Ascending aorta (tissue), 2 donors: ENCODE measurements around the gene ACIN1. TPM values are rescaled to one million over a fixed set of nuclear protein-coding genes. Genes with fewer than 3 reads are reported as not detected.

Experiments used
- DNase-seq, 2 donors: peaks; one replicate each; pipeline ENCODE4 v3.0.0-alpha.2; 2019; ENCODE audit warnings: low spot score in 2 of 2
- H3K27ac ChIP-seq, 2 donors: fragments of 200-600 bp; sonication (generic); one replicate each; pipeline ENCODE4 v1.5.1; 2016 to 2017; ENCODE audit warnings: mild to moderate bottlenecking in 1 of 2
- H3K27me3 ChIP-seq: fragments of 200-600 bp; sonication (generic); one replicate; pipeline ENCODE4 v1.5.1; 2017
- H3K36me3 ChIP-seq, 2 donors: fragments of 200-600 bp; sonication (generic); one replicate each; pipeline ENCODE4 v1.5.1; 2016
- H3K4me1 ChIP-seq, 2 donors: fragments of 200-600 bp; sonication (generic); one replicate each; pipeline ENCODE4 v1.5.1; 2016 to 2017; ENCODE audit warnings: mild to moderate bottlenecking in 1 of 2
- H3K4me3 ChIP-seq, 2 donors: fragments of 200-600 bp; sonication (generic); one replicate each; pipeline ENCODE4 v1.5.1; 2016 to 2017; ENCODE audit warnings: mild to moderate bottlenecking in 1 of 2
- H3K9me3 ChIP-seq, 2 donors: fragments of 200-600 bp; sonication (generic); one replicate each; pipeline ENCODE4 v1.5.1; 2016
- intact Hi-C: fragments of 100-400 bp; cut with DNase I; formaldehyde crosslinking; loops from one replicate; pipeline ENCODE4 v1.15.1; 2023
- total RNA-seq: library from RNA; depleted of rRNA; stranded (reverse); fragments of >200 nt; gene quantifications from one replicate; pipeline ENCODE4 v1.1.0, GENCODE V29; 2016
- TF ChIP-seq, protein P1 (sequence below), 3 experiments: fragments of 200-600 bp in 2 of 3; fragments of 450-650 bp in 1 of 3; sonication (generic) in 2 of 3; IDR thresholded peaks; one replicate each; pipeline ENCODE4 v1.5.1; 2016 to 2019; ENCODE audit warnings: antibody characterized with exemption in 3 of 3, mild to moderate bottlenecking in 1 of 3, moderate library complexity in 1 of 3

The ACIN1 gene
- total RNA-seq, 1 donor from 2014 or later, result 58.9 TPM

DNA sequence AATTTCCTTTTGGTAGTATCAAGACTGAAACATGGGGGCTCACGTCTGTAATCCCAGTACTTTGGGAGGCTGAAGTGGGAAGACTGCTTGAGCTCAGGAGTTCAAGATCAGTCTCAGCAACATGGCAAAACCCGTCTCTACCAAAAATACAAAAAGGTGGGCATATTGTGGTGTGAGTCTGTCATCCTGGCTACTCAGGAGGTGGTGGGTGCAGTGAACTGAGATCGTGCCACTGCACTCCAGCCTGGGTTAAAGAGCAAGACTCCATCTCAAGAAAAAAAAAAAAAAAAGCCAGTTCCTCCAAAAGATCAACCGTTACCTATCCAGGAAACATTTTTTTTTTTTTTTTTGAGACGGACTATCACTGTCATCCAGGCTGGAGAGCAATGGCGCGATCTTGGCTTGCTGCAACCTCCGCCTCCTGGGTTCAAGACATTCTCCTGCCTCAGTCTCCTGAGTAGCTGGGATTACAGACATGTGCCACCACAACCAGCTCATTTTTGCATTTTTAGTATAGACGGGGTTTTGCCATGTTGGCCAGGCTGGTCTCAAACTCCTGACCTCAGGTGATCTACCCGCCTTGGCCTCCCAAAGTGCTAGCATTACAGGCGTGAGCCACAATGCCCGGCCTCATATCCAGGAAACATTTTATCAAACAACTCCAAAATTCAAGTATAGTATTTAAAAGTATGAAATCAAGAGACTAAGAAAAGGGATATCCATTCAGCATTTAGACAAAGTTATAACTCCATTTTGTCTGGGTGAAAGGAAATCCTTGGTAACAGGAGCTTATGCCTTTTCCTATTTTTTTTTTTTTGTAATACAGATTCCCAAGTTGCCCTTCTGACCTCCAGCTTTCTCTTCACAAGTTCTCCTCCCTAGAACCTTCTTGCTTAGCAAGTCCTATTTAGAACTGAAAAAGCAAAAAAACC is 3.4 kb downstream of the ACIN1 start:
- no peak for DNase-seq
- H3K36me3 ChIP-seq, result peaks cover 37 to 53% of the 10 kb centered on the region in 2 donors

DNA sequence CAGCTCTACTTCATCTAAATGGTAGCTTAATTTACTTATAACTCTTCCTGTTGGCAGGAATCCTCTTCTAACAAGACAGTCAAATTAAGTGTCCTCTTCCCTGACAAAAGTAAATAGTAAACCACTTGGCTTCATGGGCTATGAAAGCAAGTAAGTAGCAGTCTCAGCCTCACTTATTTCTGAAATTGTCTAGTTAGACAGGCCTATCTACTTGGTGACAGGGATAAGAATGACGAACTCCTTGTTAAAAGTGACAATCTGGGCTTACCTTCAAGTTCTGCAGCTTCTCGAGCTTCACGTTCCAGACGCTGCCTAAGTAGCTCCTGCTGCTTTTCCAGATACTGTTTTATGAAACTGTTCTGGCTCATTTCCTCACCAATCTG is 4.7 kb downstream of the ACIN1 start:
- no peak overlapping the region for H3K27ac ChIP-seq
- H3K9me3 ChIP-seq, result no peaks in the 10 kb centered on the region
- peaks cover 0 to 12% of the 10 kb centered on the region in 2 donors for H3K4me1 ChIP-seq
- TF ChIP-seq, protein P1, sequence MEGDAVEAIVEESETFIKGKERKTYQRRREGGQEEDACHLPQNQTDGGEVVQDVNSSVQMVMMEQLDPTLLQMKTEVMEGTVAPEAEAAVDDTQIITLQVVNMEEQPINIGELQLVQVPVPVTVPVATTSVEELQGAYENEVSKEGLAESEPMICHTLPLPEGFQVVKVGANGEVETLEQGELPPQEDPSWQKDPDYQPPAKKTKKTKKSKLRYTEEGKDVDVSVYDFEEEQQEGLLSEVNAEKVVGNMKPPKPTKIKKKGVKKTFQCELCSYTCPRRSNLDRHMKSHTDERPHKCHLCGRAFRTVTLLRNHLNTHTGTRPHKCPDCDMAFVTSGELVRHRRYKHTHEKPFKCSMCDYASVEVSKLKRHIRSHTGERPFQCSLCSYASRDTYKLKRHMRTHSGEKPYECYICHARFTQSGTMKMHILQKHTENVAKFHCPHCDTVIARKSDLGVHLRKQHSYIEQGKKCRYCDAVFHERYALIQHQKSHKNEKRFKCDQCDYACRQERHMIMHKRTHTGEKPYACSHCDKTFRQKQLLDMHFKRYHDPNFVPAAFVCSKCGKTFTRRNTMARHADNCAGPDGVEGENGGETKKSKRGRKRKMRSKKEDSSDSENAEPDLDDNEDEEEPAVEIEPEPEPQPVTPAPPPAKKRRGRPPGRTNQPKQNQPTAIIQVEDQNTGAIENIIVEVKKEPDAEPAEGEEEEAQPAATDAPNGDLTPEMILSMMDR (IDR thresholded peaks at IDR 0.05), result no peak
- no peak overlapping the region for H3K4me3 ChIP-seq
- peaks cover 49 to 66% of the 10 kb centered on the region in 2 donors for H3K36me3 ChIP-seq
- no peak for DNase-seq
- intact Hi-C loops, result no loop called here
- no peaks in the 10 kb centered on the region for H3K27me3 ChIP-seq

More for the DNA sequence above, 3.4 kb downstream of the ACIN1 start:
- H3K9me3 ChIP-seq, result no peaks in the 10 kb centered on the region
- peaks cover 0 to 14% of the 10 kb centered on the region in 2 donors for H3K4me1 ChIP-seq
- no peak overlapping the region for H3K27ac ChIP-seq
- TF ChIP-seq, protein P1 (IDR thresholded peaks at IDR 0.05), result no peak
- H3K4me3 ChIP-seq, result no peak overlapping the region
- intact Hi-C loops, result no loop called here
- H3K27me3 ChIP-seq, result no peaks in the 10 kb centered on the region

DNA sequence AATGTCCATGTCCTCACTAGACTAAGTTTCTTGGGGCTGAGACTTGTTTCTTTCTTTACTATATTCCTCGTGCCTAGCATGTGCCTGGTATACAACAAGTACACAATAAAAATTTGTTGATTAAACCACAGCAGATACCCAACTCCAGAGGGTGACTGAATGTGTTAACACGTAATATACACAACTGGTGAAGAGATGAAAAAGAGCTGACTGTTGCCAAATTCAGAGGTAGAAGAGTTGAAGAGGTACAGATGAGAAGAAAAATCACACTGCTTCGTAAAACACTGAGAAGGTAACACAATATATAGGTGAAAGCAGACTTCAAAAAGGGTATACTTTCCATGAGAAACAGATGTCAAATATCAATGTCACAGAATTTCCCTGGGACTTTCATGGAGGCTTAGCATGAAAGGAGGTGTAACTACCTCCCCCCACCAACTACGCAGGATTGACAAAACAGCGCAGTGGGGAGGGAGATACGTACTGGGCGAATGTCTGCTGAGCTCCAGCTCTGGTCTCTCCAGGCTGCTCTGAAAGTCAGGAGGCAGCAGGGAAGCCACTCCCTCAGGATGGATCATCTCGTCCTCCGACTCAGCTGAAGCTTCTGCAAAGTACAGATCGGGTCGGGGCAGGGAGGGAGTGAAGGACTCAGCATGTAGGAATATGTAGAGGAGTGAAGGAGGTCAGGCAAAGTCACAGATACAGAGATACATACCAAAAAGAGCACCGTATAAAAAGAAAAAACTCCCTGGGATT is 5.3 kb downstream of the ACIN1 start:
- Histone ChIP-seq H3K4me3 (no peak overlapping the region), H3K27me3 (no peaks in the 10 kb centered on the region), H3K27ac (no peak overlapping the region), H3K9me3 (no peaks in the 10 kb centered on the region), H3K4me1 (peaks cover 0 to 12% of the 10 kb centered on the region in 2 donors), H3K36me3 (peaks cover 55 to 72% of the 10 kb centered on the region in 2 donors)
- DNase-seq, result peak in 1 of 2 donors; percentile 46
- TF ChIP-seq, protein P1 (IDR thresholded peaks at IDR 0.05), result no peak
- intact Hi-C loops, result no loop called here

DNA sequence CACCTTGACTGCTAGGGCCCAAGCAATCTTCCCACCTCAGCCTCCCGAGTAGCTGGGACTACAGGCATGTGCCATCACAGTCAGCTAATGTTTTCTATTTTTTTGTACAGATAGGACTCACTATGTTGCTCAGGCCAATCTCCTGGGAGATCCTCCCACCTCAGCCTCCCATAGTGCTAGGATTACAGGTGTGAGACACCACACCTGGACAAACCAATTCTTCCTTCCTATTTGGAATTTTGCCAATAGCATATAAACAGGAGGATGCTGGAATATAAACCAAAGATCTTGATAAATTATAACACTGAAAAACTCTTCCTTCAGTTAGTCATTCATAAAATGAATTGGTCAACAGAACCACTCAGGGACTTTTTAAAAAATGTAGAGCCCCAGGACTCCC is 8.4 kb downstream of the ACIN1 start:
- H3K27ac ChIP-seq, result no peak overlapping the region
- H3K36me3 ChIP-seq, result peaks cover 83 to 85% of the 10 kb centered on the region in 2 donors
- no peak for DNase-seq
- H3K4me1 ChIP-seq, result no peaks in the 10 kb centered on the region
- H3K9me3 ChIP-seq, result no peaks in the 10 kb centered on the region
- TF ChIP-seq, protein P1 (IDR thresholded peaks at IDR 0.05), result no peak
- no peak overlapping the region for H3K4me3 ChIP-seq
- H3K27me3 ChIP-seq, result no peaks in the 10 kb centered on the region
- intact Hi-C loops, result no loop called here

DNA sequence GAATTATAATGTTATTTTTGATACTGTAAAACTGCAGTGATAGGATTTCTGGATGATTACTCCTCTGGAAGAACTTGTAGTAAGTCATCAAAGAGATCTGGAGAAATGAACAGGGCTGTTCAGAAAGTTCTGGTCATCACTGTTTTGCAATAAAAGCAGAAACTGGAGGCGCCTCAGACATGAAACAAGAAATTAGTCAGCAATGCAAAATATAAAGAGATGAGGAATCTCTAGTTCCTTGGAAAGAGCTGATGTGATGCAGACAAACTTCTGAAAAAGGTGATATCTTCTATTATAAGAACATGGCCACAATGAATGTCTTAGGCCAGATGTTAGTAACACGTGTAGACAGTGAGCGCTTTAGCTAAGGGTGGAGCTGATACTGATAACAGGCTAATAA is 9.5 kb downstream of the ACIN1 start:
- intact Hi-C loops, result no loop called here
- Histone ChIP-seq H3K27me3 (no peaks in the 10 kb centered on the region), H3K9me3 (no peaks in the 10 kb centered on the region), H3K4me1 (no peaks in the 10 kb centered on the region), H3K4me3 (no peak overlapping the region), H3K36me3 (peaks cover 86 to 93% of the 10 kb centered on the region in 2 donors), H3K27ac (no peak overlapping the region)
- DNase-seq, result no peak
- TF ChIP-seq, protein P1 (IDR thresholded peaks at IDR 0.05), result no peak
